GM12878 (cell line): Measurements from ENCODE around the gene RPRD1A. TPM values are rescaled to one million over a fixed set of nuclear protein-coding genes. Genes with fewer than 3 reads are reported as not detected.

Source experiments
- ATAC-seq: fragments of 200-7000 bp; cut with Tn5 transposase; 3 replicates; pipeline ENCODE4 v1.9.1; 2020; ENCODE audit warnings: mild to moderate bottlenecking, moderate library complexity
- BruUV-seq: library from RNA; stranded (reverse); fragments of 400-500 nt; replicated peaks from 2 replicates; lab custom pipeline; 2021; lab: Mats Ljungman, UMichigan
- CTCF ChIA-PET: fragments of 300-600 bp; sonication (Branson Sonifier 250); formaldehyde crosslinking; extraction: SDS; loops from one replicate; lab custom pipeline; 2021; ENCODE audit warnings: inconsistent platforms; lab: Yijun Ruan, JAX
- POLR2A ChIA-PET: fragments of 350-600 bp; formaldehyde crosslinking; extraction: SDS; loops from one replicate; lab custom pipeline; 2021; ENCODE audit warnings: inconsistent platforms; lab: Charles Lee
- RAD21 ChIA-PET: fragments of 300-600 bp; sonication (Branson Sonifier 250); formaldehyde crosslinking; loops from one replicate; lab custom pipeline; 2023; ENCODE audit warnings: antibody characterized with exemption; ENCODE audit not compliant: unreplicated experiment; lab: Charles Lee
- SMC1A ChIA-PET: fragments of 300-600 bp; sonication (Branson Sonifier 250); formaldehyde crosslinking; loops from one replicate; lab custom pipeline; 2023; ENCODE audit not compliant: unreplicated experiment, uncharacterized antibody; lab: Charles Lee
- DNase-seq: peaks from one replicate; pipeline ENCODE4 v3.0.0-alpha.2; 2011; ENCODE audit warnings: low read depth, low spot score
- FAIRE-seq: peaks from 3 replicates; lab custom pipeline; 2011; peaks lifted over from hg19 to GRCh38; lab: Jason Lieb, UNC
- H2AFZ ChIP-seq: 2 replicates; pipeline ENCODE4 v1.6.0; 2011; ENCODE audit warnings: low read depth, low read length, control low read depth; ENCODE audit not compliant: control insufficient read depth
- H3K27ac ChIP-seq: 2 replicates; pipeline ENCODE4 v1.5.1; 2011; ENCODE audit warnings: control low read depth; ENCODE audit not compliant: control insufficient read depth, insufficient read depth
- H3K27me3 ChIP-seq, 2 experiments: replicated peaks in 1 of 2; 2 replicates each; pipeline versions ENCODE4 v1.6.0 to v1.6.1; 2011; ENCODE audit warnings: low read length in 1 of 2; ENCODE audit not compliant: control insufficient read depth in 2 of 2, insufficient read depth in 2 of 2
- H3K36me3 ChIP-seq, 2 experiments: 2 replicates each; pipeline ENCODE4 v1.5.1; 2011; ENCODE audit warnings: low read length in 1 of 2; ENCODE audit not compliant: control insufficient read depth in 2 of 2, insufficient read depth in 2 of 2
- H3K4me1 ChIP-seq: 2 replicates; pipeline ENCODE4 v1.6.1; 2011; ENCODE audit warnings: mild to moderate bottlenecking, low read length, moderate library complexity, mixed read lengths; ENCODE audit not compliant: control insufficient read depth, insufficient read depth
- H3K4me2 ChIP-seq: 2 replicates; pipeline ENCODE4 v1.6.0; 2011; ENCODE audit warnings: control low read depth; ENCODE audit not compliant: control insufficient read depth, insufficient read depth
- H3K4me3 ChIP-seq: fragments of 200-600 bp; sonication (generic); 2 replicates; pipeline ENCODE4 v1.5.1; 2016
- H3K79me2 ChIP-seq: 2 replicates; pipeline ENCODE4 v1.6.0; 2011; ENCODE audit warnings: low read length; ENCODE audit not compliant: control insufficient read depth, insufficient read depth
- H3K9ac ChIP-seq: 2 replicates; pipeline ENCODE4 v1.8.0; 2011; ENCODE audit warnings: low read length, control low read depth, mixed read lengths; ENCODE audit not compliant: control insufficient read depth, insufficient read depth
- H3K9me3 ChIP-seq: replicated peaks from 3 replicates; pipeline ENCODE4 v1.5.1; 2011; ENCODE audit warnings: mild to moderate bottlenecking, low read length; ENCODE audit not compliant: control insufficient read depth, insufficient read depth
- H4K20me1 ChIP-seq: 2 replicates; pipeline ENCODE4 v1.6.0; 2011; ENCODE audit not compliant: control insufficient read depth, insufficient read depth
- CUX1 ChIP-seq: IDR thresholded peaks from 2 replicates; pipeline ENCODE4 v1.6.1; 2012; ENCODE audit warnings: improper control_type of control experiment, low read depth, low read length; ENCODE audit not compliant: insufficient replicate concordance
- NBN ChIP-seq: fragments of 450-650 bp; IDR thresholded peaks from 2 replicates; pipeline ENCODE4 v1.6.1; 2016
- NR2C1 ChIP-seq: fragments of 450-650 bp; IDR thresholded peaks from 2 replicates; pipeline ENCODE4 v1.6.1; 2017; ENCODE audit warnings: antibody characterized with exemption, mild to moderate bottlenecking, moderate library complexity
- RBBP5 ChIP-seq: fragments of 200-600 bp; sonication (generic); conservative IDR thresholded peaks from 2 replicates; pipeline ENCODE4 v1.6.1; 2016
- SIN3A ChIP-seq: IDR thresholded peaks from 2 replicates; pipeline ENCODE4 v1.6.1; 2012; ENCODE audit warnings: low read depth, low read length, improper control_type of control experiment
- YBX1 ChIP-seq: fragments of 450-650 bp; IDR thresholded peaks from 2 replicates; pipeline ENCODE4 v1.6.1; 2016; ENCODE audit warnings: antibody characterized with exemption
- WGBS: methylation state at CpG from one replicate; pipeline ENCODE4 v1.1.6; 2016; ENCODE audit warnings: low lambda C conversion rate; ENCODE audit not compliant: insufficient replicate concordance, insufficient coverage; ENCODE audit errors: missing lambda C conversion rate; 5-methylcytosine and 5-hydroxymethylcytosine counted together
- in situ Hi-C: fragments of 300-500 bp; cut with MboI; formaldehyde crosslinking; loops from 9 replicates; pipeline ENCODE4 v1.14.3; 2018; ENCODE audit warnings: mixed read lengths
- intact Hi-C: fragments of 100-400 bp; cut with micrococcal nuclease; formaldehyde crosslinking; loops from one replicate; pipeline ENCODE4 v1.14.2; 2022; ENCODE audit not compliant: unreplicated experiment
- polyA plus RNA-seq, 11 experiments: library from polyadenylated mRNA; depleted of rRNA in 4 of 11; unstranded in 6 of 11; stranded (reverse) in 5 of 11; fragments of >200 nt; fragmentation: Nextera tagmentation in 4 of 11; fragmentation: Illumina TruSeq in 1 of 11; extraction: Ambion mirVana in 4 of 11; extraction: Trizol in 1 of 11; gene quantifications; 1 replicate in 1 of 11; 2 replicates in 10 of 11; pipeline versions ENCODE4 v1.2.1 to v1.2.3, GENCODE V29; 2011 to 2016; ENCODE audit warnings: inconsistent platforms in 2 of 11, missing spikeins in 2 of 11, low read depth in 1 of 11
- total RNA-seq, 4 experiments: library from RNA; depleted of rRNA in 3 of 4; stranded (reverse); fragments of >200 nt in 3 of 4; fragmentation: Illumina TruSeq in 1 of 4; extraction: Trizol in 1 of 4; gene quantifications; 2 replicates each; pipeline versions ENCODE4 v1.2.1 to v1.2.3, GENCODE V29; 2013 to 2021

The RPRD1A gene
- total and polyA plus RNA-seq, 10 of the 15 experiments (the other 5 are each of a cell fraction or from before 2014, with no cell fraction given): 16.2 to 66.2 (median 36.2) TPM

GRCh38 chr18:36088256-36088655, 20.9 kb upstream of the RPRD1A start (continued):
- TF ChIP-seq SIN3A (no peak), NR2C1 (no peak)

- RAD21 ChIA-PET: interaction anchor here (0.6 to 1.1 kb wide), 4 partner anchors 10 to 68 kb away, joined by 3 to 4 read pairs (median 4); no protein-coding TSS in a partner anchor
- Histone ChIP-seq H3K9me3 (no peaks in the 10 kb centered on the region; the same call in 1 of the 3 replicates), H3K79me2 (no peaks in the 10 kb centered on the region), H3K9ac (no peak overlapping the region), H3K27ac (no peak overlapping the region), H3K4me3 (no peak overlapping the region), H4K20me1 (no peaks in the 10 kb centered on the region), H2AFZ (no peak overlapping the region), H3K4me2 (no peak overlapping the region), H3K4me1 (no peaks in the 10 kb centered on the region), H3K36me3 (no peaks in the 10 kb centered on the region), H3K27me3 (no peaks in the 10 kb centered on the region)
- TF ChIP-seq RBBP5: no peak
- no peak for TF ChIP-seq YBX1
- SMC1A ChIA-PET: interaction anchor here (0.7 to 2.7 kb wide), 3 partner anchors 9 to 196 kb away, joined by 3 to 13 read pairs (median 5); no protein-coding TSS in a partner anchor
- intact Hi-C loops: no loop called here
- FAIRE-seq (no peak), DNase-seq (no peak), ATAC-seq (no peak)
- POLR2A ChIA-PET: interaction anchor here (0.6 kb wide), 2 partner anchors 8 to 941 kb away, joined by 3 to 5 read pairs; no protein-coding TSS in a partner anchor
- CTCF ChIA-PET: interaction anchor here (0.6 to 1.9 kb wide), 4 partner anchors 10 to 198 kb away, joined by 3 to 10 read pairs (median 6); no protein-coding TSS in a partner anchor
- 74% methylated on average over 8 of the region's 8 CpGs for whole genome bisulfite sequencing
- no TSS peak for BruUV-seq
- in situ Hi-C loops: no loop called here
Observed at GRCh38 chr18:36086186-36086585, 18.8 kb upstream of the RPRD1A start.

- DNase-seq (no peak), FAIRE-seq (no peak)
- H3K4me3 ChIP-seq: no peak overlapping the region
- ChIA-PET RAD21 (interaction anchor here (1.1 kb wide), 2 partner anchors 11 to 13 kb away, joined by 3 to 4 read pairs; no protein-coding TSS in a partner anchor), POLR2A (no interaction called here), SMC1A (interaction anchor here (1.3 to 2.7 kb wide), 2 partner anchors 10 to 197 kb away, joined by 5 to 13 read pairs; no protein-coding TSS in a partner anchor)
- no peaks in the 10 kb centered on the region for H3K36me3 ChIP-seq
- no peaks in the 10 kb centered on the region for H3K4me1 ChIP-seq
- no peak overlapping the region for H2AFZ ChIP-seq
- no peaks in the 10 kb centered on the region for H3K27me3 ChIP-seq
- no TSS peak for BruUV-seq
- no peak overlapping the region for H3K4me2 ChIP-seq
- no peak for TF ChIP-seq CUX1
- no peak for TF ChIP-seq NBN
- TF ChIP-seq NR2C1: no peak
- TF ChIP-seq, all 136 proteins: peak for 0
- no peak overlapping the region for H3K27ac ChIP-seq
- WGBS: 47% methylated on average over 4 of the region's 4 CpGs
- intact Hi-C loops (no loop called here), in situ Hi-C loops (no loop called here)
- no peaks in the 10 kb centered on the region for H4K20me1 ChIP-seq
- H3K79me2 ChIP-seq: no peaks in the 10 kb centered on the region
- H3K9me3 ChIP-seq: peaks cover under 1% of the 10 kb centered on the region
- no peak for ATAC-seq
- no peak overlapping the region for H3K9ac ChIP-seq
- CTCF ChIA-PET: interaction anchor here (1.1 to 1.9 kb wide), 5 partner anchors 8 to 329 kb away, joined by 3 to 10 read pairs (median 4); no protein-coding TSS in a partner anchor
Observed at GRCh38 chr18:36085195-36085594, 17.8 kb upstream of the RPRD1A start.
